Motor neuron (in vitro differentiated cells): ENCODE measurements around the gene NOL6. TPM values are rescaled to one million over a fixed set of nuclear protein-coding genes. Genes with fewer than 3 reads are reported as not detected.

Source experiments
- total RNA-seq, 8 experiments: library from RNA; unstranded; fragments of 300-600 nt; gene quantifications; 2 replicates each; pipeline versions ENCODE4 v1.2.3 to v1.2.4, GENCODE V29; 2022

NOL6 gene
- total RNA-seq, 8 experiments from 2014 or later, result 15.5 to 55.1 (median 26.3) TPM

Other genes starting within 250 kb of the NOL6 start
- not detected for gene SPINK4, start 233.8 kb downstream of the NOL6 start, total RNA-seq
- gene BAG1, start 209.2 kb downstream of the NOL6 start, total RNA-seq, result 100 to 1,000 TPM in 2 of 8 experiments, 10 to 100 TPM in 6; 26.7 to 139 (median 52.3) TPM
- gene CHMP5, start 208.9 kb downstream of the NOL6 start, total RNA-seq, result 100 to 1,000 TPM in 2 of 8 experiments, 10 to 100 TPM in 6; 65.7 to 130 (median 93.4) TPM
- gene NFX1, start 183.4 kb downstream of the NOL6 start, total RNA-seq, result 10 to 100 TPM; 18.4 to 43.7 (median 28.0) TPM
- 1 to 10 TPM in 2 of 8 experiments, under 1 TPM in 5, not detected in 1; 0.22 to 2.8 (median 0.67) TPM for gene AQP7, start 71.4 kb downstream of the NOL6 start, total RNA-seq
- gene AQP3, start 26.3 kb downstream of the NOL6 start, total RNA-seq, result 10 to 100 TPM in 2 of 8 experiments, 1 to 10 TPM in 2, under 1 TPM in 4; 0.27 to 77.5 (median 1.3) TPM
- 1 to 10 TPM in 7 of 8 experiments, under 1 TPM in 1; 0.51 to 5.2 (median 2.2) TPM for gene ANKRD18B, start 50.3 kb upstream of the NOL6 start, total RNA-seq